ENCODE data around the gene ZNF207. TPM values are rescaled to one million over a fixed set of nuclear protein-coding genes. Genes with fewer than 3 reads are reported as not detected.

Gene ZNF207
- total and polyA plus RNA-seq, 2 of the 8 experiments (the other 6 are each of a cell fraction or from before 2014, with no cell fraction given), result 268 to 286 TPM

- CTCF ChIA-PET (ENCODE audit: partially characterized antibody), result interaction anchor here (1.1 kb wide), 1 partner anchor 74 kb away, joined by 3 read pairs; no protein-coding TSS in a partner anchor
- H3K18ac ChIP-seq (ENCODE audit: extremely low read depth, low read length), result no peak overlapping the region
- no peaks in the 10 kb centered on the region for H3K79me2 ChIP-seq (ENCODE audit: control insufficient read depth in 1 of 2, insufficient read depth in 2 of 2, low read length in 2 of 2)
- no peaks in the 10 kb centered on the region for H3K23me2 ChIP-seq (ENCODE audit: low read depth, low read length)
- WGBS, 2 experiments (ENCODE audit: extremely low coverage in 1 of 2, insufficient coverage in 1 of 2, insufficient read length in 1 of 2, insufficient replicate concordance in 2 of 2, low coverage in 1 of 2, low lambda C conversion rate in 2 of 2, missing lambda C conversion rate in 1 of 2), result 87% methylated on average over 5 of the region's 5 CpGs; no CpG with 5 or more reads in 1 of the 2 experiments
- H3K4ac ChIP-seq (replicated peaks; ENCODE audit: insufficient read length, low read depth, low read length), result no peak overlapping the region
- no peaks in the 10 kb centered on the region for H3K36me3 ChIP-seq (ENCODE audit: control insufficient read depth in 2 of 4, insufficient read depth in 4 of 4, low read length in 3 of 4)
- no peak overlapping the region for H2BK120ac ChIP-seq (replicated peaks; ENCODE audit: low read depth, low read length)
- H4K8ac ChIP-seq (ENCODE audit: extremely low read depth, insufficient read depth, low read length), result no peak overlapping the region
- H2BK15ac ChIP-seq (ENCODE audit: low read length), result no peak overlapping the region
- no peak overlapping the region for H4K91ac ChIP-seq (replicated peaks; ENCODE audit: insufficient read length, low read length)
- POLR2A ChIA-PET (ENCODE audit: partially characterized antibody), result interaction anchor here (0.8 kb wide), 1 partner anchor 10 kb away, joined by 3 read pairs; no protein-coding TSS in a partner anchor
- no peak overlapping the region for H2BK20ac ChIP-seq (ENCODE audit: low read length)
- H2BK12ac ChIP-seq (ENCODE audit: low read depth, low read length), result no peak overlapping the region
- H3K23ac ChIP-seq (ENCODE audit: insufficient read length), result no peak overlapping the region
- H3K4me2 ChIP-seq (ENCODE audit: insufficient read depth in 1 of 2, low read depth in 2 of 2, low read length in 2 of 2), result no peak overlapping the region
- no peak overlapping the region for H2BK5ac ChIP-seq (ENCODE audit: low read depth, low read length)
- no peak overlapping the region for H3K14ac ChIP-seq (ENCODE audit: insufficient read length)
- H4K5ac ChIP-seq (ENCODE audit: insufficient read length, low read depth, low read length), result no peak overlapping the region
- no peaks in the 10 kb centered on the region for H3K9me3 ChIP-seq (ENCODE audit: insufficient read depth in 2 of 2, low read depth in 1 of 2, low read length in 1 of 2)
- FAIRE-seq (no peak), DNase-seq (ENCODE audit: low read depth in 1 of 2, low spot score in 2 of 2) (no peak)
- H3K27ac ChIP-seq (ENCODE audit: low read depth, low read length), result no peak overlapping the region
- H3K4me3 ChIP-seq (ENCODE audit: extremely low read depth in 1 of 4, insufficient read depth in 2 of 4, low read depth in 3 of 4, low read length in 4 of 4), result no peak overlapping the region
- no peaks in the 10 kb centered on the region for H3K4me1 ChIP-seq (replicated peaks in 1 of 4; ENCODE audit: control insufficient read depth in 3 of 4, insufficient read depth in 4 of 4, low read length in 3 of 4)
- no peak overlapping the region for H2AK5ac ChIP-seq (ENCODE audit: low read depth, low read length)
- H2AFZ ChIP-seq (ENCODE audit: low read length), result no peak overlapping the region
- no peaks in the 10 kb centered on the region for H3K79me1 ChIP-seq (ENCODE audit: low read depth, low read length)
- no peak overlapping the region for H3K56ac ChIP-seq (replicated peaks; ENCODE audit: insufficient read length, low read depth, low read length)
- H4K20me1 ChIP-seq (replicated peaks in 1 of 2; ENCODE audit: control insufficient read depth in 1 of 2, insufficient read depth in 2 of 2, low read length in 2 of 2), result no peaks in the 10 kb centered on the region
- H3K9ac ChIP-seq (replicated peaks in 1 of 4; ENCODE audit: extremely low read depth in 1 of 4, low read depth in 3 of 4, low read length in 3 of 4), result no peak overlapping the region
- H3K27me3 ChIP-seq (replicated peaks in 1 of 4; ENCODE audit: control insufficient read depth in 3 of 4, extremely low read depth in 1 of 4, insufficient read depth in 3 of 4, low read length in 3 of 4), result no peaks in the 10 kb centered on the region
- TF ChIP-seq BRCA1 (IDR thresholded peaks at IDR 0.05; ENCODE audit: low read depth, low read length), result no peak
These were observed 43.9 kb downstream of the ZNF207 start for GRCh38 chr17:32393904-32394303.
